Epidermal melanocyte (primary cell): Measurements from ENCODE around the gene CFAP54.
"Not testable (repeated sequence)": the region's sequence is repeated elsewhere in the genome, so short reads cannot be mapped to it uniquely, and the experiment has no call there.

Source experiments
- DNase-seq: peaks from one replicate; pipeline ENCODE4 v3.0.0; 2011; ENCODE audit warnings: low spot score; ENCODE audit not compliant: insufficient read length

Gene CFAP54

DNA sequence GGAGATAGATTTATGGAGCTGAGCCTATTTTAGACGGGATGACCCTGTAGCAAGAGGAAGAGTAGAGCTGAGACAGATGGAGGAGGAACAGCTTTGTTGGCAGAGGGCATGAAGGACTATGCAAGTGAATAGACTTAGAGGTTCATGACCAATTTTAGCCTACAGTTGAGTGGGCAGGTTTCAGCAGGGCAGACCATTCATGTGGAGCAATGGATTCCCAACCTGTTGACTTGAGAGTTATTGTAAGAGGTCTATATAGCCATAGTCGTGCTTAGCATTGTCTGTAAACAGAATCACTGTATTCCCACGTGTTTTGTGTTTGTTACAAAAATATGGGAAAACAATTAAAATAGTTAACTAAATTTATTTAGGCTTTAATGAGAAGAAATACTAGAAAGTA is 116.8 kb downstream of the CFAP54 start:
- no peak for DNase-seq

DNA sequence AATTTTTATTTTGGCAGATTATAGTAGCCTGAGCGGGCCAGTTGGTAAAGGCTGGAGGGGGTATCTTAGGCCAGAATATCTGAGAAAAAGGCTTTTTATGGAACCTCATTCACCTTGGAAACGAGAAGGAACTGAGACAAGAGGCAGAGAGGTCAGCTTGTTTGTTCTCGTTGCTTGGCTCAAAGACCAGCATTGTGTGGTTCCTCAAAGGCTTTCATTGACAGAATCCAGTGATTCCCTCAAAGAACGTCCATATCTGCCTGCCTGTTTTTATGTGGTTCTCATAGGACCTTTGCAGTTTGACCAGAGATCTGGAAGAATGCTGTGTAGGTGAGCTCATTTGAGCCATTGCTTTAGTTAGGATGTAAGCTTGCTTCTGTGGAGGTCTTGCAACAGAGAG is 117.3 kb downstream of the CFAP54 start:
- DNase-seq, result no peak

GRCh38 chr12:96617178-96617577 is 127.8 kb downstream of the CFAP54 start:
- no peak for DNase-seq

- DNase-seq, result no peak
Observed at GRCh38 chr12:96623155-96623554, 133.8 kb downstream of the CFAP54 start.

DNA sequence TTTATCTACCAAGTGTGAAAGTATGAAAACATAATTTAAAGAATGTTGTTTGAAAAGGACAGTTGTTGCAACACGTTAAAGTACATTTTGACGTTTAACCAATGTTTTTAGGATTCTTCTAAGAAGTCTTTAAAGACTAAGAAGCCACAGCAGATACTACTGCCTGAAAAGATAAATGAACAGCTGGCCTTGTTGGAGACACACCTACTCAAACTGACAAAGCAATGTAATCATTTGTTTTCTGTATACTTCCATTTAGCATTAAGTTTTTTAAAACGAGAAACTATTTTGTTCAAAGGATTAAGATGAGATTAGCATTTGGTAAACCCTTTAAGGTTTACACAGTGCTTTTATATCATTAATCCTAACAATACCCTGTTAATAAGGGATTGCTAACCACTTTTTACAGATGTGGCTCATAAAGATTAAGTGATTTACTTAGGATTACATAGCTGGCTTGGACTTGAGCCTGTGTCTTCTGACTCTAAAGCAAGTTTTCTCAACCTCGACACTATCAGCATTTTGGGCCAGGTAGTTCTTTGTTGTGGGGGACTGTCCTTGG is 134.4 kb downstream of the CFAP54 start:
- DNase-seq, result no peak

- DNase-seq, result no peak
Observed at GRCh38 chr12:96635844-96636243, 146.5 kb downstream of the CFAP54 start.

DNA sequence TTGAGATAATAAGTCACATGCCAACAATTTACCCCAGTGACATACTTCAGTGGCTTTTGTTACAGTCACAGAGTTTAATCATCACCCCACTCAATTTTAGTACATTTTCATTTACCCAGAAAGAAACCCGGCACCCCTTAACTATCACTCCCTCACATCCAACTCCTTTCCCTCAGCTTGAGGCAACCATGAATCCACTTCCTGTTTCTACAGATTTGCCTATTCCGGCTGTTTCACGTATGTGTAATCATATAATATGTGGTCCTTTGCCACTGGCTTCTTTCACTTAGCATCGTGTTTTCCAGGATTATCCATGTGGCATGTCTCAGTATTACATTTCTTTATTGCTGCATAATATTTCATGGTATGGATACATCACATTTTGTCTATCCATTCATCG is 147.5 kb downstream of the CFAP54 start:
- DNase-seq, result no peak

GRCh38 chr12:96648923-96649322 is 159.5 kb downstream of the CFAP54 start:
- no peak for DNase-seq

DNA sequence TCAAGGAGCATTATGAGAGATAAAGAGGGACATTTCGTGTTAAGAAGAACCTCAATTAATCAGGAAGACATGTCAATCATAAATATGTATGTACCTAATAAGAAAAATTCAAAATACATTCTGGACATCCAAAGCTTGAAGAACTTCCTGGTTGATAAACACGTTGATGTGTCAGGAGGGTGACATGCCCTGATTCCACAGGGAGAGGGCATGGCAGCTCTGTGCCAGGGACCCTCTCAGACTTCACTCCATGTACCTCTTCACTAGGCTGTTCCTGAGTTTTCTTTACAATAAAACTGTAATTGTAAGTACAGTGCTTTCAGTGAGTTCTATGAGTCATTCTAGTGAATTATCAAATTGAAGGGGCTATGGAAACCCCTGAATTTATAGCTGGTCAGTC is 163.5 kb downstream of the CFAP54 start:
- no peak for DNase-seq

DNA sequence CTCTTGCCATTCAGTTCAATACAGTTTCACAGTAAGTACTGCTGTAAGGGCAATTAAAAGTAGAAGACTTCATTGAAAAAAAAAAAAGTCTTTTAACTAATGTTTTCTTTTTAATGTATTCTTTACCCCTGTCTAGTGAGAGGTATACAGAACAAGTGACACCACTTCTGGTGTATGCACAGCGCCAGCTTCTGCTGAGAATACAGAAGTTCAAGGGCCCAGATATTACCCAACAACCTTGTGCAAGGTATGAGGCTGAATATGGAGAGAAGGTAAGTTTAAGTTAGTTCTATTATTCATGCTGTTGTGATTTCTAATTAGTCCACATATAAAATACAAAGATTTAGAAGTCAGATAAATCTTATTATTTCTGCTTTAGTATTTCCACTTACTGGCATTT is 168.7 kb downstream of the CFAP54 start:
- DNase-seq, result no peak

DNA sequence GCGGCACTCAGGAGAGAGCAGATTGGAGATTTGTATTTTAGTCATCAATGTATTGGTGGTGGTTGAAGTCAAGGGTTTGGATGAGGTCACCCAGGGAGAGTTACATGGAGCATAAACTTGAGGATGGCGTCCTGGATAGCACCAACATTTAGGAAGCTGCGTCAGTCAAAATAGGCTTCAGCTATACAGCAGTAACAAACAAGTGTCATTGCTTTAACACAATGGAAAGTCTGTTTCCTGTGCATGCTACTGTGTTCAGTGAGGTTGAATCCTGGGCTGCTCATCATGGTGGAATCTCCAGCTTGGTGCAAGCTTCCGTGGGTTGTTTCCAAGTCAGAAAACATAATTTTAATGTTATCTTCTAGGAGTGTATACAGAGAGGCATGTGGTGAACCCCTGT is 180.4 kb downstream of the CFAP54 start:
- DNase-seq, result no peak

GRCh38 chr12:96670334-96670899 is 181.0 kb downstream of the CFAP54 start:
- no peak for DNase-seq

DNA sequence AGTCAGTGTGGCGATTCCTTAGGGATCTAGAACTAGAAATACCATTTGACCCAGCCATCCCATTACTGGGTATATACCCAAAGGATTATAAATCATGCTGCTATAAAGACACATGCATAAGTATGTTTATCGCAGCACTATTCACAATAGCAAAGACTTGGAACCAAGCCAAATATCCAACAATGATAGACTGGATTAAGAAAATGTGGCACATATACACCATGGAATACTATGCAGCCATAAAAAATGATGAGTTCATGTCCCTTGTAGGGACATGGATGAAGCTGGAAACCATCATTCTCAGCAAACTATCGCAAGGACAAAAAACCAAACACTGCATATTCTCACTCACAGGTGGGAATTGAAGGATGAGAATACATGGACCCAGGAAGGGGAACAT is 186.1 kb downstream of the CFAP54 start:
- not testable (repeated sequence) for DNase-seq

DNA sequence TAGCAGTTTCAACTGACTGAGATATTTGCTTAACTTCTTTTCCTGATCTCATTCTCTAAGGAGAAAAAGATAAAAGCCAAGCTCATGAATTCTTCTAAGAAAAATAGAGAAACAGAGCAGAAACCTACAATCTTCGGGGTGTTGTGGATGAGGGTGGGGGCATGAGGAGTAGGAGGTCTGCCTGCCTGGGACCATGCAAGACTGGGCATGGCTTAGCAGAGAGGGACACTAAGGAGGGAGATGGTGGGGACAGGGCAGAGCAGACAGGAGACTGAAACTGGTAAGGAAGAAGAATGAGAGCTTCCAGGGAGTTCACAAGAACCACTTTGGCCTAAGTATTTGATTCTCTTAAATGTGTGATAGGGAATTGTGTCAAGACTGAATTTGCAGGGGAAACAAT is 188.0 kb downstream of the CFAP54 start:
- no peak for DNase-seq

DNA sequence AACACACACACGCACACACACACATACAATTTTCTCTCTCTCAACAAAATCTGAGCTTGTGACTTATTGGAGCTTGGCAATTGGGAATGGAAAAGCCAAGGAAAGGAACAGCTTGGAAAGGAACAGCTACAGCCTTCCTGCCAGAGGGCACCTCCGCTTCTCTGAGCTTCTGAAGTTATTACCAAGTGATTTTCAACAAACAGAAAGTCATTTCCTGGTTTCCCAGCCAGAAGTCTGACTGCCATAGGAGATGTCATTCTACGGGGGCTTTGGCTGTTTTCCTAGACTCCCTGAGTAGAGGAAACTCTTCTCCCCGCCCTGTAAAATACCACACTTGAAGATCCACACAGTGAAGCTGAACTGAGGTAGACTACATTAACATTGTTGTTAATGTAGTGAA is 198.3 kb downstream of the CFAP54 start:
- no peak for DNase-seq

GRCh38 chr12:96698521-96698920 is 209.1 kb downstream of the CFAP54 start:
- no peak for DNase-seq

- no peak for DNase-seq
Observed at GRCh38 chr12:96698965-96699364, 209.6 kb downstream of the CFAP54 start.

GRCh38 chr12:96701856-96702255 is 212.5 kb downstream of the CFAP54 start:
- no peak for DNase-seq

- DNase-seq, result no peak
Observed at GRCh38 chr12:96710127-96710745, 220.9 kb downstream of the CFAP54 start.

- no peak for DNase-seq
Observed at GRCh38 chr12:96711364-96711763, 222.0 kb downstream of the CFAP54 start.

- no peak for DNase-seq
Observed at GRCh38 chr12:96714199-96714598, 224.8 kb downstream of the CFAP54 start.

GRCh38 chr12:96719660-96720362 is 230.4 kb downstream of the CFAP54 start:
- DNase-seq, result no peak

GRCh38 chr12:96720363-96720705 is 231.0 kb downstream of the CFAP54 start:
- DNase-seq, result no peak
